CD4-positive, alpha-beta memory T cell (primary cell): ENCODE data around the gene MYO5A. TPM values are rescaled to one million over a fixed set of nuclear protein-coding genes. Genes with fewer than 3 reads are reported as not detected.
A peak's percentile ranks its signal among the peaks of the same experiment; 100 is the strongest.

Experiments used
- CTCF ChIA-PET: fragments of 350-600 bp; sonication (Branson Sonifier 250); formaldehyde crosslinking; loops from one replicate; lab custom pipeline; 2021; ENCODE audit warnings: inconsistent platforms; ENCODE audit not compliant: partially characterized antibody; lab: Charles Lee
- POLR2A ChIA-PET: fragments of 350-600 bp; sonication (Branson Sonifier 250); formaldehyde crosslinking; loops from one replicate; lab custom pipeline; 2021; ENCODE audit not compliant: partially characterized antibody; lab: Charles Lee
- DNase-seq, 5 donors: peaks; one replicate each; pipeline versions ENCODE4 v3.0.0 to v3.0.0-alpha.2; 2020 to 2022; ENCODE audit warnings: mixed read lengths in 1 of 5
- H3K27ac ChIP-seq: one replicate; pipeline ENCODE4 v1.7.0; 2013; ENCODE audit warnings: low read depth, low read length
- H3K27me3 ChIP-seq: 2 replicates; pipeline ENCODE4 v1.7.0; 2013; ENCODE audit warnings: mild to moderate bottlenecking, low read length, moderate library complexity; ENCODE audit not compliant: insufficient read depth
- H3K36me3 ChIP-seq: 2 replicates; pipeline ENCODE4 v1.7.0; 2013; ENCODE audit warnings: mild to moderate bottlenecking, low read length, moderate library complexity; ENCODE audit not compliant: insufficient read depth
- H3K4me1 ChIP-seq: 2 replicates; pipeline ENCODE4 v1.7.0; 2013; ENCODE audit warnings: mild to moderate bottlenecking, low read length, moderate library complexity; ENCODE audit not compliant: insufficient read depth
- H3K4me3 ChIP-seq, 2 donors: one replicate each; pipeline ENCODE4 v1.7.0; 2013; ENCODE audit warnings: low read length in 2 of 2, mild to moderate bottlenecking in 1 of 2
- H3K9me3 ChIP-seq, 2 donors: one replicate each; pipeline ENCODE4 v1.7.0; 2013; ENCODE audit warnings: low read length in 2 of 2, control low read depth in 1 of 2; ENCODE audit not compliant: control insufficient read depth in 1 of 2
- H3K27ac Mint-ChIP-seq, 7 donors: one replicate each; pipeline ENCODE4 v1.8.0; 2020 to 2021; ENCODE audit warnings: mixed read lengths in 7 of 7, mild to moderate bottlenecking in 6 of 7, inconsistent platforms in 3 of 7, moderate library complexity in 3 of 7
- H3K27me3 Mint-ChIP-seq, 2 donors: one replicate each; pipeline ENCODE4 v1.8.0; 2020 to 2021; ENCODE audit warnings: mixed read lengths in 2 of 2
- H3K36me3 Mint-ChIP-seq, 2 donors: one replicate each; pipeline ENCODE4 v1.8.0; 2020 to 2021; ENCODE audit warnings: mixed read lengths in 2 of 2, inconsistent platforms in 1 of 2, mild to moderate bottlenecking in 1 of 2
- H3K4me1 Mint-ChIP-seq, 4 donors: one replicate each; pipeline ENCODE4 v1.8.0; 2020 to 2021; ENCODE audit warnings: mixed read lengths in 4 of 4, mild to moderate bottlenecking in 1 of 4
- H3K4me3 Mint-ChIP-seq, 8 donors: one replicate each; pipeline ENCODE4 v1.8.0; 2020 to 2021; ENCODE audit warnings: mixed read lengths in 8 of 8, mild to moderate bottlenecking in 7 of 8, moderate library complexity in 6 of 8, inconsistent platforms in 3 of 8
- H3K9me3 Mint-ChIP-seq, 8 donors: one replicate each; pipeline ENCODE4 v1.8.0; 2020 to 2021; ENCODE audit warnings: mixed read lengths in 8 of 8, mild to moderate bottlenecking in 5 of 8, inconsistent platforms in 3 of 8, moderate library complexity in 1 of 8
- intact Hi-C: fragments of 100-400 bp; cut with micrococcal nuclease; formaldehyde crosslinking; loops from one replicate; pipeline ENCODE4 v1.15.1; 2023
- polyA plus RNA-seq, 2 donors: library from polyadenylated mRNA; unstranded; fragments of 300-500 nt; fragmentation: Illumina TruSeq; gene quantifications; one replicate each; pipeline ENCODE4 v1.2.3, GENCODE V29; 2021
- total RNA-seq, 2 experiments: library from RNA; stranded (reverse); gene quantifications; one replicate each; pipeline ENCODE4 v1.2.3, GENCODE V29; 2021

MYO5A gene
- total and polyA plus RNA-seq, 4 experiments from 2014 or later: 3.6 to 43.9 (median 25.6) TPM

- Histone ChIP-seq H3K9me3 (no peaks in the 10 kb centered on the region), H3K4me1 (no peaks in the 10 kb centered on the region), H3K4me3 (no peak overlapping the region), H3K27me3 (no peaks in the 10 kb centered on the region), H3K36me3 (peaks cover 10% of the 10 kb centered on the region), H3K27ac (no peak overlapping the region)
- peaks cover 44 to 56% of the 10 kb centered on the region in 2 donors for H3K36me3 Mint-ChIP-seq
- ChIA-PET POLR2A (no interaction called here), CTCF (no interaction called here)
- peaks cover 0 to 3% (median 0%) of the 10 kb centered on the region in 4 donors for H3K4me1 Mint-ChIP-seq
- peak overlapping the region in 1 of 7 donors; percentile 72 for H3K27ac Mint-ChIP-seq
- H3K27me3 Mint-ChIP-seq: no peaks in the 10 kb centered on the region
- intact Hi-C loops: no loop called here
- no peaks in the 10 kb centered on the region for H3K9me3 Mint-ChIP-seq
- no peak for DNase-seq
- no peak overlapping the region for H3K4me3 Mint-ChIP-seq
Measured at GRCh38 chr15:52392008-52392687, 136.5 kb downstream of the MYO5A start.

DNA sequence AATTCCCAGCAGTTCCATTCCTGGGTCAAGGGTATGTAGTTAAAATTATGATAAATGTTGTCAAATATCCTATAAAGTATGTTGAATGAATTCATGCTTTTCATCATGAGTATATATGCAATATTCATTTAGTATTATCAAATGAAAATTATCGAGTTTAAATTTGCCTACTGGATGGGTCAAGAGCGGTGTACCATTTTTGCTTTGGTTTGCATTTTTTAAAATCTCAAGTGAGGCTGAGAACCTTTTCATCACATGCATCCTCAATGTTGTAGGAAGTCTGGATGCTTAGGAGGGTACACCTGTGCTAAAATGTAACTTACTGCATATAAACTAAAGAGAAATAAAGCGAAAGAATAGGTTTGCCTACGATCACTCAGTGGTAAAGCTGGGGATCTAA is 137.6 kb downstream of the MYO5A start:
- intact Hi-C loops: no loop called here
- H3K27ac Mint-ChIP-seq: no peak overlapping the region
- no peak for DNase-seq
- H3K4me3 Mint-ChIP-seq: no peak overlapping the region
- peaks cover 33 to 53% of the 10 kb centered on the region in 2 donors for H3K36me3 Mint-ChIP-seq
- CTCF ChIA-PET: no interaction called here
- POLR2A ChIA-PET: no interaction called here
- no peaks in the 10 kb centered on the region for H3K9me3 Mint-ChIP-seq
- peaks cover 0 to 3% (median 0%) of the 10 kb centered on the region in 4 donors for H3K4me1 Mint-ChIP-seq
- Histone ChIP-seq H3K27ac (no peak overlapping the region), H3K36me3 (peaks cover 12% of the 10 kb centered on the region), H3K9me3 (no peaks in the 10 kb centered on the region), H3K27me3 (no peaks in the 10 kb centered on the region), H3K4me1 (no peaks in the 10 kb centered on the region), H3K4me3 (no peak overlapping the region)
- H3K27me3 Mint-ChIP-seq: no peaks in the 10 kb centered on the region

GRCh38 chr15:52385670-52386069 is 143.0 kb downstream of the MYO5A start:
- ChIA-PET POLR2A (no interaction called here), CTCF (no interaction called here)
- H3K27ac Mint-ChIP-seq: peak overlapping the region in 1 of 7 donors; percentile 48
- Histone ChIP-seq H3K27me3 (no peaks in the 10 kb centered on the region), H3K9me3 (no peaks in the 10 kb centered on the region), H3K36me3 (peaks cover 36% of the 10 kb centered on the region), H3K4me1 (no peaks in the 10 kb centered on the region), H3K27ac (no peak overlapping the region), H3K4me3 (no peak overlapping the region)
- no peaks in the 10 kb centered on the region for H3K4me1 Mint-ChIP-seq
- no peak for DNase-seq
- H3K9me3 Mint-ChIP-seq: no peaks in the 10 kb centered on the region
- peaks cover 31 to 61% of the 10 kb centered on the region in 2 donors for H3K36me3 Mint-ChIP-seq
- H3K27me3 Mint-ChIP-seq: no peaks in the 10 kb centered on the region
- H3K4me3 Mint-ChIP-seq: no peak overlapping the region
- intact Hi-C loops: loop anchor here (5.0 kb wide), 1 partner anchor 182 kb away; the partner anchor contains the start of gene ARPP19

DNA sequence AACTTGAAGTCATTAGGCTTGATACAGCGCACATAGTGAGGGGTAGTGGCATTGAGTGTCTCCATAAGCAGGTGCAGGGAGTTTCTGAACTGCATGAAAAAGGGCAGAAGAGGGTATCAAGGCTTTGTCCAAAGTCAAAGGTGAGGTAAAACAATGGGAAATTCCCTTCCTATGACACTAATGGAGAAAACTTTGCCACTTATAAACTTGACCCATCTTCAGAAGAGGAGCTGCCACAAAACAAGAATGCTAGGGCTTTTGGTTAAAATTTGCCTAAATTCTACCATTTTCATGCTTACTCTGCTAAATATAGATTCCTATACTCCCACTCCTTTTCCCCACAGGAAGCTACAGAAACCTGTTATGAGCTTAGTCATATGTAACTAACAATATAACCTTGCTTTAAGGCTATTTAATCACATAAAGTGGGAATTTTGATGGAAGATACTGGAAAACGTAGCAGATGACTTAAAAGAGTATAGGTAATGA is 145.5 kb downstream of the MYO5A start:
- no peak for DNase-seq
- Histone ChIP-seq H3K4me1 (no peaks in the 10 kb centered on the region), H3K36me3 (peaks cover 33% of the 10 kb centered on the region), H3K9me3 (no peaks in the 10 kb centered on the region), H3K27ac (no peak overlapping the region), H3K27me3 (no peaks in the 10 kb centered on the region), H3K4me3 (no peak overlapping the region)
- ChIA-PET POLR2A (no interaction called here), CTCF (no interaction called here)
- peak overlapping the region in 3 of 7 donors; percentile 7 to 43 (median 24) for H3K27ac Mint-ChIP-seq
- peaks cover 41 to 60% of the 10 kb centered on the region in 2 donors for H3K36me3 Mint-ChIP-seq
- intact Hi-C loops: no loop called here
- H3K9me3 Mint-ChIP-seq: no peaks in the 10 kb centered on the region
- peaks cover 5 to 11% (median 7%) of the 10 kb centered on the region in 4 donors for H3K4me1 Mint-ChIP-seq
- H3K4me3 Mint-ChIP-seq: no peak overlapping the region
- H3K27me3 Mint-ChIP-seq: no peaks in the 10 kb centered on the region

DNA sequence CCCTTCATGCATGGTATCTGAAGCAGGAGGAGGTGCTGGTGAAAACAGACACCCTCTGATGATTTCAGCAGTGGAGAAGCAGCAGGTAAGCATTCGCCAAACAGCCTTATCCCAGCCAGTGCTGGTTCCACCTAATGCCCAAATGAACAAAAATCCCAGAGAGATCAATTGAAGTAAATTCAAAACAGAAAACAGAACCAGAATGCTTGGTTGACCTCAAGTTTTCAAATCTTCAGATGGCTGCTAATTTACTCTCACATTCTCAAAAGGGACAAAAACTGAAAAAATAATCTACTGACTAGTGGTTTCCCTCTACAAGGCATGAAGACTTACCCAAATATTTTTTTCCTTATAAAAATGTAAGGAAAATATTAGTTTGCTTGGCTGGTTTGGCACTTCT is 146.0 kb downstream of the MYO5A start:
- H3K36me3 Mint-ChIP-seq: peaks cover 41 to 57% of the 10 kb centered on the region in 2 donors
- H3K4me3 Mint-ChIP-seq: no peak overlapping the region
- H3K9me3 Mint-ChIP-seq: no peaks in the 10 kb centered on the region
- Histone ChIP-seq H3K4me3 (no peak overlapping the region), H3K9me3 (no peaks in the 10 kb centered on the region), H3K27me3 (no peaks in the 10 kb centered on the region), H3K36me3 (peaks cover 30% of the 10 kb centered on the region), H3K27ac (no peak overlapping the region), H3K4me1 (no peaks in the 10 kb centered on the region)
- no peaks in the 10 kb centered on the region for H3K27me3 Mint-ChIP-seq
- no peak for DNase-seq
- peaks cover 5 to 11% (median 7%) of the 10 kb centered on the region in 4 donors for H3K4me1 Mint-ChIP-seq
- ChIA-PET POLR2A (no interaction called here), CTCF (no interaction called here)
- intact Hi-C loops: no loop called here
- H3K27ac Mint-ChIP-seq: no peak overlapping the region

- Histone ChIP-seq H3K27ac (no peak overlapping the region), H3K4me1 (no peaks in the 10 kb centered on the region), H3K36me3 (peaks cover 40% of the 10 kb centered on the region), H3K27me3 (no peaks in the 10 kb centered on the region), H3K9me3 (no peaks in the 10 kb centered on the region), H3K4me3 (no peak overlapping the region)
- no peaks in the 10 kb centered on the region for H3K27me3 Mint-ChIP-seq
- intact Hi-C loops: loop anchor here (5.0 kb wide), 1 partner anchor 148 kb away; the partner anchor contains the start of gene MYO5A
- peak overlapping the region in 5 of 7 donors; percentile 7 to 72 (median 54) for H3K27ac Mint-ChIP-seq
- H3K4me1 Mint-ChIP-seq: peaks cover 5 to 11% (median 7%) of the 10 kb centered on the region in 4 donors
- H3K36me3 Mint-ChIP-seq: peaks cover 63 to 67% of the 10 kb centered on the region in 2 donors
- peak overlapping the region in 2 of 8 donors; percentile 5 to 49 for H3K4me3 Mint-ChIP-seq
- ChIA-PET CTCF (interaction anchor here (0.9 to 1.6 kb wide), 4 partner anchors 84 to 189 kb away, joined by 3 to 6 read pairs (median 3); partner anchors contain the start of gene ARPP19), POLR2A (interaction anchor here (0.6 to 1.4 kb wide), 2 partner anchors 149 to 171 kb away, joined by 3 to 4 read pairs; partner anchors contain the start of gene MYO5A)
- peak in 1 of 5 donors; percentile 3 for DNase-seq
- H3K9me3 Mint-ChIP-seq: no peaks in the 10 kb centered on the region
Measured at GRCh38 chr15:52379395-52380106, 149.1 kb downstream of the MYO5A start.
